Inflammatory macrophage treated with lipopolysaccharide for 1 hour (primary cell): Measurements from ENCODE around the gene KLHL7.
"Not testable (repeated sequence)": the region's sequence is repeated elsewhere in the genome, so short reads cannot be mapped to it uniquely, and the experiment has no call there.

ENCODE experiments used
- DNase-seq, 2 donors: peaks; one replicate each; pipeline ENCODE4 v3.0.0-alpha.2; 2020 to 2022

The KLHL7 gene

GRCh38 chr7:23183279-23184012 is 77.9 kb downstream of the KLHL7 start:
- DNase-seq = peak in 1 of 2 donors; percentile 19

GRCh38 chr7:23184291-23184690 is 78.7 kb downstream of the KLHL7 start:
- DNase-seq = no peak

GRCh38 chr7:23184709-23185359 is 79.2 kb downstream of the KLHL7 start:
- peak; percentile 67 to 88 for DNase-seq

- DNase-seq = no peak
Observed at GRCh38 chr7:23185980-23186379, 80.4 kb downstream of the KLHL7 start.

GRCh38 chr7:23191022-23191421 is 85.4 kb downstream of the KLHL7 start:
- DNase-seq = no peak

GRCh38 chr7:23193650-23194227 is 88.2 kb downstream of the KLHL7 start:
- not testable (repeated sequence) for DNase-seq

GRCh38 chr7:23196306-23196705 is 90.7 kb downstream of the KLHL7 start:
- DNase-seq = no peak

- not testable (repeated sequence) for DNase-seq
Observed at GRCh38 chr7:23197745-23198144, 92.2 kb downstream of the KLHL7 start.

GRCh38 chr7:23200331-23200730 is 94.7 kb downstream of the KLHL7 start:
- DNase-seq = no peak

- DNase-seq = no peak
Observed at GRCh38 chr7:23204241-23204640, 98.7 kb downstream of the KLHL7 start.

- DNase-seq = no peak
Observed at GRCh38 chr7:23205577-23205908, 100.0 kb downstream of the KLHL7 start.

- DNase-seq = no peak
Observed at GRCh38 chr7:23205909-23206767, 100.6 kb downstream of the KLHL7 start.

- DNase-seq = peak; percentile 51 to 67
Observed at GRCh38 chr7:23207021-23207420, 101.4 kb downstream of the KLHL7 start.

GRCh38 chr7:23207884-23208283 is 102.3 kb downstream of the KLHL7 start:
- DNase-seq = peak; percentile 80 to 87

- peak; percentile 48 to 49 for DNase-seq
Observed at GRCh38 chr7:23208316-23208715, 102.7 kb downstream of the KLHL7 start.

GRCh38 chr7:23210506-23210905 is 104.9 kb downstream of the KLHL7 start:
- DNase-seq = peak; percentile 59 to 74

- no peak for DNase-seq
Observed at GRCh38 chr7:23211589-23211988, 106.0 kb downstream of the KLHL7 start.

- no peak for DNase-seq
Observed at GRCh38 chr7:23212395-23212794, 106.8 kb downstream of the KLHL7 start.

GRCh38 chr7:23212841-23213240 is 107.3 kb downstream of the KLHL7 start:
- DNase-seq = peak in 1 of 2 donors; percentile 41

GRCh38 chr7:23213755-23214154 is 108.2 kb downstream of the KLHL7 start:
- DNase-seq = no peak

GRCh38 chr7:23214423-23214822 is 108.8 kb downstream of the KLHL7 start:
- no peak for DNase-seq

- DNase-seq = no peak
Observed at GRCh38 chr7:23214938-23215337, 109.4 kb downstream of the KLHL7 start.

GRCh38 chr7:23216021-23216420 is 110.4 kb downstream of the KLHL7 start:
- peak; percentile 85 to 97 for DNase-seq
